ENCODE measurements around the gene HMGCLL1.

Gene HMGCLL1

GRCh38 chr6:55399351-55399750 lies 179.6 kb downstream of the HMGCLL1 start:
- no peaks in the 10 kb centered on the region for H4K20me1 ChIP-seq (ENCODE audit: insufficient read depth, low read length)
- no peaks in the 10 kb centered on the region for H3K36me3 ChIP-seq (ENCODE audit: insufficient read depth, low read length)
- no peak overlapping the region for H3K27ac ChIP-seq (ENCODE audit: low read length)
- H3K79me2 ChIP-seq (ENCODE audit: insufficient read depth, low read length): no peaks in the 10 kb centered on the region
- H3K4me2 ChIP-seq (ENCODE audit: insufficient read depth, low read length): no peak overlapping the region
- no peak overlapping the region for H2AFZ ChIP-seq (ENCODE audit: low read depth, low read length)
- H3K4me3 ChIP-seq (ENCODE audit: low read depth in 1 of 2, low read length in 2 of 2): no peak overlapping the region
- no peak for ATAC-seq (ENCODE audit: insufficient read depth, low read depth)
- no peak for DNase-seq
- no peaks in the 10 kb centered on the region for H3K4me1 ChIP-seq (ENCODE audit: insufficient read depth, low read length)
- no peaks in the 10 kb centered on the region for H3K27me3 ChIP-seq (ENCODE audit: insufficient read depth, low read length, poor library complexity)
- TF ChIP-seq EZH2 (IDR thresholded peaks at IDR 0.05; ENCODE audit: borderline replicate concordance, low read depth, low read length, severe bottlenecking) (no peak), CTCF (IDR thresholded peaks at IDR 0.05; ENCODE audit: borderline replicate concordance, extremely low read depth, low read length, poor library complexity, severe bottlenecking) (no peak)
- no peak overlapping the region for H3K9ac ChIP-seq (ENCODE audit: low read depth, low read length)
- no peaks in the 10 kb centered on the region for H3K9me3 ChIP-seq (ENCODE audit: insufficient read depth, low read length, severe bottlenecking)

- H3K9me3 ChIP-seq (ENCODE audit: insufficient read depth, low read length, severe bottlenecking): no peaks in the 10 kb centered on the region
- no peak overlapping the region for H3K4me3 ChIP-seq (ENCODE audit: low read depth in 1 of 2, low read length in 2 of 2)
- H3K9ac ChIP-seq (ENCODE audit: low read depth, low read length): no peak overlapping the region
- no peak for DNase-seq
- no peaks in the 10 kb centered on the region for H3K79me2 ChIP-seq (ENCODE audit: insufficient read depth, low read length)
- ATAC-seq (ENCODE audit: insufficient read depth, low read depth): no peak
- no peak overlapping the region for H2AFZ ChIP-seq (ENCODE audit: low read depth, low read length)
- H4K20me1 ChIP-seq (ENCODE audit: insufficient read depth, low read length): no peaks in the 10 kb centered on the region
- H3K4me2 ChIP-seq (ENCODE audit: insufficient read depth, low read length): no peak overlapping the region
- H3K27ac ChIP-seq (ENCODE audit: low read length): no peak overlapping the region
- no peaks in the 10 kb centered on the region for H3K4me1 ChIP-seq (ENCODE audit: insufficient read depth, low read length)
- TF ChIP-seq EZH2 (IDR thresholded peaks at IDR 0.05; ENCODE audit: borderline replicate concordance, low read depth, low read length, severe bottlenecking) (no peak), CTCF (IDR thresholded peaks at IDR 0.05; ENCODE audit: borderline replicate concordance, extremely low read depth, low read length, poor library complexity, severe bottlenecking) (no peak)
- H3K27me3 ChIP-seq (ENCODE audit: insufficient read depth, low read length, poor library complexity): no peaks in the 10 kb centered on the region
- H3K36me3 ChIP-seq (ENCODE audit: insufficient read depth, low read length): no peaks in the 10 kb centered on the region
Observed at GRCh38 chr6:55397986-55398385, 181.0 kb downstream of the HMGCLL1 start.

GRCh38 chr6:55395871-55396270 lies 183.1 kb downstream of the HMGCLL1 start:
- Histone ChIP-seq H3K27me3 (ENCODE audit: insufficient read depth, low read length, poor library complexity) (no peaks in the 10 kb centered on the region), H3K36me3 (ENCODE audit: insufficient read depth, low read length) (no peaks in the 10 kb centered on the region), H4K20me1 (ENCODE audit: insufficient read depth, low read length) (no peaks in the 10 kb centered on the region), H3K27ac (ENCODE audit: low read length) (no peak overlapping the region), H3K9ac (ENCODE audit: low read depth, low read length) (no peak overlapping the region), H3K4me1 (ENCODE audit: insufficient read depth, low read length) (no peaks in the 10 kb centered on the region), H3K4me3 (ENCODE audit: low read depth in 1 of 2, low read length in 2 of 2) (no peak overlapping the region), H2AFZ (ENCODE audit: low read depth, low read length) (no peak overlapping the region), H3K4me2 (ENCODE audit: insufficient read depth, low read length) (no peak overlapping the region), H3K9me3 (ENCODE audit: insufficient read depth, low read length, severe bottlenecking) (no peaks in the 10 kb centered on the region), H3K79me2 (ENCODE audit: insufficient read depth, low read length) (no peaks in the 10 kb centered on the region)
- DNase-seq (no peak), ATAC-seq (ENCODE audit: insufficient read depth, low read depth) (no peak)
- TF ChIP-seq CTCF (IDR thresholded peaks at IDR 0.05; ENCODE audit: borderline replicate concordance, extremely low read depth, low read length, poor library complexity, severe bottlenecking) (no peak), EZH2 (IDR thresholded peaks at IDR 0.05; ENCODE audit: borderline replicate concordance, low read depth, low read length, severe bottlenecking) (no peak)

- no peak for ATAC-seq (ENCODE audit: insufficient read depth, low read depth)
Observed at GRCh38 chr6:55388211-55388610, 190.8 kb downstream of the HMGCLL1 start.

More at GRCh38 chr6:55388211-55388610, 190.8 kb downstream of the HMGCLL1 start:
- H3K9ac ChIP-seq (ENCODE audit: low read depth, low read length): no peak overlapping the region
- no peaks in the 10 kb centered on the region for H3K9me3 ChIP-seq (ENCODE audit: insufficient read depth, low read length, severe bottlenecking)
- DNase-seq: no peak
- no peak for TF ChIP-seq EZH2 (IDR thresholded peaks at IDR 0.05; ENCODE audit: borderline replicate concordance, low read depth, low read length, severe bottlenecking)
- no peak for TF ChIP-seq CTCF (IDR thresholded peaks at IDR 0.05; ENCODE audit: borderline replicate concordance, extremely low read depth, low read length, poor library complexity, severe bottlenecking)
- no peak overlapping the region for H3K4me3 ChIP-seq (ENCODE audit: low read depth in 1 of 2, low read length in 2 of 2)
- no peaks in the 10 kb centered on the region for H3K79me2 ChIP-seq (ENCODE audit: insufficient read depth, low read length)
- no peaks in the 10 kb centered on the region for H3K36me3 ChIP-seq (ENCODE audit: insufficient read depth, low read length)
- no peak overlapping the region for H2AFZ ChIP-seq (ENCODE audit: low read depth, low read length)
- no peak overlapping the region for H3K4me2 ChIP-seq (ENCODE audit: insufficient read depth, low read length)
- H3K4me1 ChIP-seq (ENCODE audit: insufficient read depth, low read length): no peaks in the 10 kb centered on the region
- no peaks in the 10 kb centered on the region for H4K20me1 ChIP-seq (ENCODE audit: insufficient read depth, low read length)
- H3K27me3 ChIP-seq (ENCODE audit: insufficient read depth, low read length, poor library complexity): no peaks in the 10 kb centered on the region
- no peak overlapping the region for H3K27ac ChIP-seq (ENCODE audit: low read length)

Measured in DND-41 (cell line).